ENCODE data around the gene CTNND2.
A peak's percentile ranks its signal among the peaks of the same experiment; 100 is the strongest.

Gene CTNND2

GRCh38 chr5:11128021-11128420 lies 776.2 kb downstream of the CTNND2 start:
- Histone ChIP-seq H3K9me3 (ENCODE audit: control extremely low read depth in 1 of 5, control insufficient read depth in 4 of 5, insufficient read depth in 2 of 5, low read depth in 1 of 5, low read length in 4 of 5) (no peaks in the 10 kb centered on the region), H3K27ac (ENCODE audit: insufficient read depth in 1 of 2, low read depth in 1 of 2, low read length in 2 of 2, poor library complexity in 1 of 2, severe bottlenecking in 2 of 2) (no peak overlapping the region), H3K4me1 (ENCODE audit: control extremely low read depth in 1 of 4, control insufficient read depth in 4 of 4, insufficient read depth in 4 of 4, low read length in 3 of 4) (no peaks in the 10 kb centered on the region), H3K4me3 (ENCODE audit: control insufficient read depth in 1 of 7, extremely low read depth in 1 of 7, insufficient read depth in 4 of 7, low read depth in 2 of 7, low read length in 6 of 7) (no peak overlapping the region), H3K27me3 (replicated peaks in 2 of 5; ENCODE audit: control insufficient read depth in 4 of 5, insufficient read depth in 5 of 5, low read length in 4 of 5) (no peaks in the 10 kb centered on the region), H3K36me3 (ENCODE audit: control insufficient read depth in 4 of 4, insufficient read depth in 4 of 4, low read length in 3 of 4) (no peaks in the 10 kb centered on the region)
- ChIA-PET CTCF (interaction anchor here (1.1 kb wide), 1 partner anchor 18 kb away, joined by 3 read pairs; no protein-coding TSS in a partner anchor), POLR2A (no interaction called here)
- DNase-seq: peak in 1 of 3 donors; percentile 7
- WGBS (ENCODE audit: insufficient coverage): 100% methylated on average over 1 of the region's 2 CpGs

GRCh38 chr5:11126844-11127243 lies 777.4 kb downstream of the CTNND2 start:
- CTCF ChIA-PET: no interaction called here
- H3K36me3 ChIP-seq (ENCODE audit: control insufficient read depth in 4 of 4, insufficient read depth in 4 of 4, low read length in 3 of 4): no peaks in the 10 kb centered on the region
- WGBS (ENCODE audit: insufficient coverage): 95% methylated on average over 4 of the region's 4 CpGs
- H3K4me3 ChIP-seq (ENCODE audit: control insufficient read depth in 1 of 7, extremely low read depth in 1 of 7, insufficient read depth in 4 of 7, low read depth in 2 of 7, low read length in 6 of 7): no peak overlapping the region
- no peak overlapping the region for H3K27ac ChIP-seq (ENCODE audit: insufficient read depth in 1 of 2, low read depth in 1 of 2, low read length in 2 of 2, poor library complexity in 1 of 2, severe bottlenecking in 2 of 2)
- no peaks in the 10 kb centered on the region for H3K4me1 ChIP-seq (ENCODE audit: control extremely low read depth in 1 of 4, control insufficient read depth in 4 of 4, insufficient read depth in 4 of 4, low read length in 3 of 4)
- H3K9me3 ChIP-seq (ENCODE audit: control extremely low read depth in 1 of 5, control insufficient read depth in 4 of 5, insufficient read depth in 2 of 5, low read depth in 1 of 5, low read length in 4 of 5): no peaks in the 10 kb centered on the region
- DNase-seq: no peak
- POLR2A ChIA-PET: no interaction called here
- no peaks in the 10 kb centered on the region for H3K27me3 ChIP-seq (replicated peaks in 2 of 5; ENCODE audit: control insufficient read depth in 4 of 5, insufficient read depth in 5 of 5, low read length in 4 of 5)

- DNase-seq: no peak
- ChIA-PET POLR2A (no interaction called here), CTCF (no interaction called here)
- Histone ChIP-seq H3K27ac (ENCODE audit: insufficient read depth in 1 of 2, low read depth in 1 of 2, low read length in 2 of 2, poor library complexity in 1 of 2, severe bottlenecking in 2 of 2) (no peak overlapping the region), H3K4me3 (ENCODE audit: control insufficient read depth in 1 of 7, extremely low read depth in 1 of 7, insufficient read depth in 4 of 7, low read depth in 2 of 7, low read length in 6 of 7) (no peak overlapping the region), H3K27me3 (replicated peaks in 2 of 5; ENCODE audit: control insufficient read depth in 4 of 5, insufficient read depth in 5 of 5, low read length in 4 of 5) (no peaks in the 10 kb centered on the region), H3K4me1 (ENCODE audit: control extremely low read depth in 1 of 4, control insufficient read depth in 4 of 4, insufficient read depth in 4 of 4, low read length in 3 of 4) (no peaks in the 10 kb centered on the region), H3K9me3 (ENCODE audit: control extremely low read depth in 1 of 5, control insufficient read depth in 4 of 5, insufficient read depth in 2 of 5, low read depth in 1 of 5, low read length in 4 of 5) (no peaks in the 10 kb centered on the region), H3K36me3 (ENCODE audit: control insufficient read depth in 4 of 4, insufficient read depth in 4 of 4, low read length in 3 of 4) (no peaks in the 10 kb centered on the region)
- 97% methylated on average over 3 of the region's 3 CpGs for WGBS (ENCODE audit: insufficient coverage)
These were observed 782.4 kb downstream of the CTNND2 start for GRCh38 chr5:11121885-11122284.

GRCh38 chr5:11110128-11110527 lies 794.1 kb downstream of the CTNND2 start:
- Histone ChIP-seq H3K9me3 (ENCODE audit: control extremely low read depth in 1 of 5, control insufficient read depth in 4 of 5, insufficient read depth in 2 of 5, low read depth in 1 of 5, low read length in 4 of 5) (peaks cover 0 to 4% (median 0%) of the 10 kb centered on the region in 5 experiments), H3K27ac (ENCODE audit: insufficient read depth in 1 of 2, low read depth in 1 of 2, low read length in 2 of 2, poor library complexity in 1 of 2, severe bottlenecking in 2 of 2) (no peak overlapping the region), H3K27me3 (replicated peaks in 2 of 5; ENCODE audit: control insufficient read depth in 4 of 5, insufficient read depth in 5 of 5, low read length in 4 of 5) (no peaks in the 10 kb centered on the region), H3K4me1 (ENCODE audit: control extremely low read depth in 1 of 4, control insufficient read depth in 4 of 4, insufficient read depth in 4 of 4, low read length in 3 of 4) (no peaks in the 10 kb centered on the region), H3K4me3 (ENCODE audit: control insufficient read depth in 1 of 7, extremely low read depth in 1 of 7, insufficient read depth in 4 of 7, low read depth in 2 of 7, low read length in 6 of 7) (no peak overlapping the region), H3K36me3 (ENCODE audit: control insufficient read depth in 4 of 4, insufficient read depth in 4 of 4, low read length in 3 of 4) (no peaks in the 10 kb centered on the region)
- ChIA-PET CTCF (interaction anchor here (0.9 kb wide), 1 partner anchor 18 kb away, joined by 3 read pairs; no protein-coding TSS in a partner anchor), POLR2A (no interaction called here)
- 98% methylated on average over 6 of the region's 6 CpGs for WGBS (ENCODE audit: insufficient coverage)
- no peak for DNase-seq

- Histone ChIP-seq H3K27me3 (replicated peaks in 2 of 5; ENCODE audit: control insufficient read depth in 4 of 5, insufficient read depth in 5 of 5, low read length in 4 of 5) (no peaks in the 10 kb centered on the region), H3K36me3 (ENCODE audit: control insufficient read depth in 4 of 4, insufficient read depth in 4 of 4, low read length in 3 of 4) (no peaks in the 10 kb centered on the region), H3K4me1 (ENCODE audit: control extremely low read depth in 1 of 4, control insufficient read depth in 4 of 4, insufficient read depth in 4 of 4, low read length in 3 of 4) (no peaks in the 10 kb centered on the region), H3K27ac (ENCODE audit: insufficient read depth in 1 of 2, low read depth in 1 of 2, low read length in 2 of 2, poor library complexity in 1 of 2, severe bottlenecking in 2 of 2) (no peak overlapping the region), H3K9me3 (ENCODE audit: control extremely low read depth in 1 of 5, control insufficient read depth in 4 of 5, insufficient read depth in 2 of 5, low read depth in 1 of 5, low read length in 4 of 5) (no peaks in the 10 kb centered on the region), H3K4me3 (ENCODE audit: control insufficient read depth in 1 of 7, extremely low read depth in 1 of 7, insufficient read depth in 4 of 7, low read depth in 2 of 7, low read length in 6 of 7) (no peak overlapping the region)
- POLR2A ChIA-PET: no interaction called here
- CTCF ChIA-PET: interaction anchor here (1.0 kb wide), 1 partner anchor 12 kb away, joined by 3 read pairs; no protein-coding TSS in a partner anchor
- DNase-seq: no peak
- WGBS (ENCODE audit: insufficient coverage): 95% methylated on average over 7 of the region's 8 CpGs
These were observed 798.5 kb downstream of the CTNND2 start for GRCh38 chr5:11105696-11106095.

- POLR2A ChIA-PET: no interaction called here
- no peaks in the 10 kb centered on the region for H3K36me3 ChIP-seq (ENCODE audit: control insufficient read depth in 4 of 4, insufficient read depth in 4 of 4, low read length in 3 of 4)
- H3K27me3 ChIP-seq (replicated peaks in 2 of 5; ENCODE audit: control insufficient read depth in 4 of 5, insufficient read depth in 5 of 5, low read length in 4 of 5): no peaks in the 10 kb centered on the region
- CTCF ChIA-PET: no interaction called here
- DNase-seq: no peak
- H3K27ac ChIP-seq (ENCODE audit: insufficient read depth in 1 of 2, low read depth in 1 of 2, low read length in 2 of 2, poor library complexity in 1 of 2, severe bottlenecking in 2 of 2): no peak overlapping the region
- WGBS (ENCODE audit: insufficient coverage): 95% methylated on average over 9 of the region's 9 CpGs
- H3K9me3 ChIP-seq (ENCODE audit: control extremely low read depth in 1 of 5, control insufficient read depth in 4 of 5, insufficient read depth in 2 of 5, low read depth in 1 of 5, low read length in 4 of 5): no peaks in the 10 kb centered on the region
- no peak overlapping the region for H3K4me3 ChIP-seq (ENCODE audit: control insufficient read depth in 1 of 7, extremely low read depth in 1 of 7, insufficient read depth in 4 of 7, low read depth in 2 of 7, low read length in 6 of 7)
- H3K4me1 ChIP-seq (ENCODE audit: control extremely low read depth in 1 of 4, control insufficient read depth in 4 of 4, insufficient read depth in 4 of 4, low read length in 3 of 4): peaks cover 0 to 7% (median 2%) of the 10 kb centered on the region in 4 experiments
These were observed 799.6 kb downstream of the CTNND2 start for GRCh38 chr5:11104651-11105112.

GRCh38 chr5:11104210-11104609 lies 800.0 kb downstream of the CTNND2 start:
- H3K27me3 ChIP-seq (replicated peaks in 2 of 5; ENCODE audit: control insufficient read depth in 4 of 5, insufficient read depth in 5 of 5, low read length in 4 of 5): no peaks in the 10 kb centered on the region
- POLR2A ChIA-PET: no interaction called here
- no peaks in the 10 kb centered on the region for H3K36me3 ChIP-seq (ENCODE audit: control insufficient read depth in 4 of 4, insufficient read depth in 4 of 4, low read length in 3 of 4)
- H3K9me3 ChIP-seq (ENCODE audit: control extremely low read depth in 1 of 5, control insufficient read depth in 4 of 5, insufficient read depth in 2 of 5, low read depth in 1 of 5, low read length in 4 of 5): no peaks in the 10 kb centered on the region
- CTCF ChIA-PET: no interaction called here
- no CpG with 5 or more reads among the region's 1 CpG for WGBS (ENCODE audit: insufficient coverage)
- H3K4me3 ChIP-seq (ENCODE audit: control insufficient read depth in 1 of 7, extremely low read depth in 1 of 7, insufficient read depth in 4 of 7, low read depth in 2 of 7, low read length in 6 of 7): no peak overlapping the region
- no peak overlapping the region for H3K27ac ChIP-seq (ENCODE audit: insufficient read depth in 1 of 2, low read depth in 1 of 2, low read length in 2 of 2, poor library complexity in 1 of 2, severe bottlenecking in 2 of 2)
- peaks cover 0 to 7% (median 2%) of the 10 kb centered on the region in 4 experiments for H3K4me1 ChIP-seq (ENCODE audit: control extremely low read depth in 1 of 4, control insufficient read depth in 4 of 4, insufficient read depth in 4 of 4, low read length in 3 of 4)
- no peak for DNase-seq

All from common myeloid progenitor, CD34-positive (primary cell).